Mesothelial cell of epicardium (in vitro differentiated cells): Measurements from ENCODE around the gene CCDC150. TPM values are rescaled to one million over a fixed set of nuclear protein-coding genes. Genes with fewer than 3 reads are reported as not detected.

Experiments used
- DNase-seq, 2 experiments: peaks; one replicate each; pipeline ENCODE4 v3.0.0; 2021; ENCODE audit warnings: low spot score in 2 of 2; ENCODE audit not compliant: unreplicated experiment in 2 of 2
- H3K27ac Mint-ChIP-seq: 2 replicates; pipeline ENCODE4 v1.8.0; 2021; ENCODE audit warnings: mixed read lengths
- H3K27me3 Mint-ChIP-seq: 2 replicates; pipeline ENCODE4 v1.8.0; 2021; ENCODE audit warnings: low read depth, mixed read lengths
- H3K36me3 Mint-ChIP-seq: 2 replicates; pipeline ENCODE4 v1.8.0; 2021; ENCODE audit warnings: mixed read lengths
- H3K4me1 Mint-ChIP-seq: 2 replicates; pipeline ENCODE4 v1.8.0; 2021; ENCODE audit warnings: mixed read lengths
- H3K4me3 Mint-ChIP-seq: 2 replicates; pipeline ENCODE4 v1.8.0; 2021; ENCODE audit warnings: mild to moderate bottlenecking, moderate library complexity, mixed read lengths
- H3K9me3 Mint-ChIP-seq: 2 replicates; pipeline ENCODE4 v1.8.0; 2021; ENCODE audit warnings: mixed read lengths
- CTCF ChIP-seq: fragments of 200-600 bp; sonication (generic); IDR thresholded peaks from one replicate; pipeline ENCODE4 v1.5.0; 2021; ENCODE audit warnings: antibody characterized with exemption; ENCODE audit not compliant: unreplicated experiment
- total RNA-seq: library from RNA; stranded (reverse); gene quantifications from 3 replicates; pipeline ENCODE4 v1.2.1, GENCODE V29; 2021

CCDC150 gene
- total RNA-seq, 1 donor from 2014 or later = 16.6 TPM

GRCh38 chr2:196750977-196751631 lies 111.6 kb downstream of the CCDC150 start:
- TF ChIP-seq CTCF = no peak
- Mint-ChIP-seq H3K27me3 (no peaks in the 10 kb centered on the region), H3K4me1 (peaks cover 17% of the 10 kb centered on the region), H3K4me3 (no peak overlapping the region), H3K36me3 (peaks cover 30% of the 10 kb centered on the region), H3K9me3 (peaks cover 30% of the 10 kb centered on the region), H3K27ac (no peak overlapping the region)
- peak; percentile 20 to 51 for DNase-seq

GRCh38 chr2:196758474-196759377 lies 119.2 kb downstream of the CCDC150 start:
- DNase-seq = no peak
- Mint-ChIP-seq H3K4me1 (peaks cover 8% of the 10 kb centered on the region), H3K27me3 (no peaks in the 10 kb centered on the region), H3K36me3 (peaks cover 46% of the 10 kb centered on the region), H3K27ac (no peak overlapping the region), H3K4me3 (no peak overlapping the region), H3K9me3 (peaks cover 37% of the 10 kb centered on the region)
- peak; percentile 48 for TF ChIP-seq CTCF

GRCh38 chr2:196759378-196759706 lies 119.8 kb downstream of the CCDC150 start:
- Mint-ChIP-seq H3K9me3 (peaks cover 31% of the 10 kb centered on the region), H3K27me3 (no peaks in the 10 kb centered on the region), H3K4me1 (peaks cover 8% of the 10 kb centered on the region), H3K4me3 (no peak overlapping the region), H3K36me3 (peaks cover 43% of the 10 kb centered on the region), H3K27ac (no peak overlapping the region)
- DNase-seq = no peak
- no peak for TF ChIP-seq CTCF

GRCh38 chr2:196767101-196767500 lies 127.6 kb downstream of the CCDC150 start:
- no peak for TF ChIP-seq CTCF
- no peak overlapping the region for H3K4me3 Mint-ChIP-seq
- no peaks in the 10 kb centered on the region for H3K4me1 Mint-ChIP-seq
- peaks cover 28% of the 10 kb centered on the region for H3K36me3 Mint-ChIP-seq
- H3K27ac Mint-ChIP-seq = no peak overlapping the region
- H3K9me3 Mint-ChIP-seq = no peaks in the 10 kb centered on the region
- H3K27me3 Mint-ChIP-seq = no peaks in the 10 kb centered on the region
- no peak for DNase-seq

Other genes starting within 250 kb of the CCDC150 start
- 17.5 to 24.2 TPM (median 22.0 TPM) in 3 replicates for gene HECW2, start 46.2 kb upstream of the CCDC150 start, total RNA-seq
- 52.6 to 56.7 TPM (median 54.4 TPM) in 3 replicates for gene GTF3C3, start 160.0 kb downstream of the CCDC150 start, total RNA-seq
- gene C2orf66, start 169.6 kb downstream of the CCDC150 start, total RNA-seq = 0.18 to 0.44 TPM (median 0.27 TPM) in 3 replicates